ENCODE measurements around the gene ZNF778. TPM values are rescaled to one million over a fixed set of nuclear protein-coding genes. Genes with fewer than 3 reads are reported as not detected.

The ZNF778 gene
- total RNA-seq, 1 experiment from 2014 or later = 31.2 TPM

DNA sequence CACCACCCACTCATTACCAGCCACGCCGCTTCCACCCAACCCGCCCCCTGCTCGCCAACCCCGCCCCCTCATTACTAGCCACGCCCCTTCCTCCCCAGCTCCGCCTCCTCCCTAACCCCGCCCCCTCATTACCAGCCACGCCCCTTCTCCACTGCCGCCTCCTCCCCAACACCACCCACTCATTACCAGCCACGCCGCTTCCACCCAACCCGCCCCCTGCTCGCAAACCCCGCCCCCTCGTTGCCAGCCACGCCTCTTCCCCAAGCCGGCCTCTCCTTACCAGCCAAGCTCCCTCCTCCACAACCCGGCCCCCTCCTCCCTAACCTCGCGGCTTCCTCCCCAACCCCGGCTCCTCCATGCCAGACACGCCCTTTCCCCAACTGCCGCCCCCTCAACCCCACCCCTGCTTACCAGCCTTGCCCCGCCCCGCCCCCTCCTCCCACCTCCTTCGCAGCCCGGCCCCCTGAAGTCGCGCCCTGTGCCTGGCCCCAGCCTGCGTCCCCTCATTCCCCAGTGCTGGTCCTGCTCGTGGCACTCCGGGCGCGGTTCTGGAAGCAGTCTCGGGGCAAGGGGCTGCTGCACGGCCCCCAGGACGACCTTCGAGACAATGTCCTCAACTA, 24.4 kb upstream of the ZNF778 start:
- TF ChIP-seq, protein P1, sequence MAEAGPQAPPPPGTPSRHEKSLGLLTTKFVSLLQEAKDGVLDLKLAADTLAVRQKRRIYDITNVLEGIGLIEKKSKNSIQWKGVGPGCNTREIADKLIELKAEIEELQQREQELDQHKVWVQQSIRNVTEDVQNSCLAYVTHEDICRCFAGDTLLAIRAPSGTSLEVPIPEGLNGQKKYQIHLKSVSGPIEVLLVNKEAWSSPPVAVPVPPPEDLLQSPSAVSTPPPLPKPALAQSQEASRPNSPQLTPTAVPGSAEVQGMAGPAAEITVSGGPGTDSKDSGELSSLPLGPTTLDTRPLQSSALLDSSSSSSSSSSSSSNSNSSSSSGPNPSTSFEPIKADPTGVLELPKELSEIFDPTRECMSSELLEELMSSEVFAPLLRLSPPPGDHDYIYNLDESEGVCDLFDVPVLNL (CRISPR knock-in tag; IDR thresholded peaks at IDR 0.05; ENCODE audit: borderline replicate concordance, low read depth) = no peak
- no peak for TF ChIP-seq EMX1 (CRISPR knock-in tag; IDR thresholded peaks at IDR 0.05)
- TF ChIP-seq, protein P2, sequence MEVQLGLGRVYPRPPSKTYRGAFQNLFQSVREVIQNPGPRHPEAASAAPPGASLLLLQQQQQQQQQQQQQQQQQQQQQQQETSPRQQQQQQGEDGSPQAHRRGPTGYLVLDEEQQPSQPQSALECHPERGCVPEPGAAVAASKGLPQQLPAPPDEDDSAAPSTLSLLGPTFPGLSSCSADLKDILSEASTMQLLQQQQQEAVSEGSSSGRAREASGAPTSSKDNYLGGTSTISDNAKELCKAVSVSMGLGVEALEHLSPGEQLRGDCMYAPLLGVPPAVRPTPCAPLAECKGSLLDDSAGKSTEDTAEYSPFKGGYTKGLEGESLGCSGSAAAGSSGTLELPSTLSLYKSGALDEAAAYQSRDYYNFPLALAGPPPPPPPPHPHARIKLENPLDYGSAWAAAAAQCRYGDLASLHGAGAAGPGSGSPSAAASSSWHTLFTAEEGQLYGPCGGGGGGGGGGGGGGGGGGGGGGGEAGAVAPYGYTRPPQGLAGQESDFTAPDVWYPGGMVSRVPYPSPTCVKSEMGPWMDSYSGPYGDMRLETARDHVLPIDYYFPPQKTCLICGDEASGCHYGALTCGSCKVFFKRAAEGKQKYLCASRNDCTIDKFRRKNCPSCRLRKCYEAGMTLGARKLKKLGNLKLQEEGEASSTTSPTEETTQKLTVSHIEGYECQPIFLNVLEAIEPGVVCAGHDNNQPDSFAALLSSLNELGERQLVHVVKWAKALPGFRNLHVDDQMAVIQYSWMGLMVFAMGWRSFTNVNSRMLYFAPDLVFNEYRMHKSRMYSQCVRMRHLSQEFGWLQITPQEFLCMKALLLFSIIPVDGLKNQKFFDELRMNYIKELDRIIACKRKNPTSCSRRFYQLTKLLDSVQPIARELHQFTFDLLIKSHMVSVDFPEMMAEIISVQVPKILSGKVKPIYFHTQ (CRISPR knock-in tag; IDR thresholded peaks at IDR 0.05) = no peak
- TF ChIP-seq, protein P3, sequence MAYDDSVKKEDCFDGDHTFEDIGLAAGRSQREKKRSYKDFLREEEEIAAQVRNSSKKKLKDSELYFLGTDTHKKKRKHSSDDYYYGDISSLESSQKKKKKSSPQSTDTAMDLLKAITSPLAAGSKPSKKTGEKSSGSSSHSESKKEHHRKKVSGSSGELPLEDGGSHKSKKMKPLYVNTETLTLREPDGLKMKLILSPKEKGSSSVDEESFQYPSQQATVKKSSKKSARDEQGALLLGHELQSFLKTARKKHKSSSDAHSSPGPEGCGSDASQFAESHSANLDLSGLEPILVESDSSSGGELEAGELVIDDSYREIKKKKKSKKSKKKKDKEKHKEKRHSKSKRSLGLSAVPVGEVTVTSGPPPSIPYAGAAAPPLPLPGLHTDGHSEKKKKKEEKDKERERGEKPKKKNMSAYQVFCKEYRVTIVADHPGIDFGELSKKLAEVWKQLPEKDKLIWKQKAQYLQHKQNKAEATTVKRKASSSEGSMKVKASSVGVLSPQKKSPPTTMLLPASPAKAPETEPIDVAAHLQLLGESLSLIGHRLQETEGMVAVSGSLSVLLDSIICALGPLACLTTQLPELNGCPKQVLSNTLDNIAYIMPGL (CRISPR knock-in tag; IDR thresholded peaks at IDR 0.05) = no peak
- TF ChIP-seq, protein P4, sequence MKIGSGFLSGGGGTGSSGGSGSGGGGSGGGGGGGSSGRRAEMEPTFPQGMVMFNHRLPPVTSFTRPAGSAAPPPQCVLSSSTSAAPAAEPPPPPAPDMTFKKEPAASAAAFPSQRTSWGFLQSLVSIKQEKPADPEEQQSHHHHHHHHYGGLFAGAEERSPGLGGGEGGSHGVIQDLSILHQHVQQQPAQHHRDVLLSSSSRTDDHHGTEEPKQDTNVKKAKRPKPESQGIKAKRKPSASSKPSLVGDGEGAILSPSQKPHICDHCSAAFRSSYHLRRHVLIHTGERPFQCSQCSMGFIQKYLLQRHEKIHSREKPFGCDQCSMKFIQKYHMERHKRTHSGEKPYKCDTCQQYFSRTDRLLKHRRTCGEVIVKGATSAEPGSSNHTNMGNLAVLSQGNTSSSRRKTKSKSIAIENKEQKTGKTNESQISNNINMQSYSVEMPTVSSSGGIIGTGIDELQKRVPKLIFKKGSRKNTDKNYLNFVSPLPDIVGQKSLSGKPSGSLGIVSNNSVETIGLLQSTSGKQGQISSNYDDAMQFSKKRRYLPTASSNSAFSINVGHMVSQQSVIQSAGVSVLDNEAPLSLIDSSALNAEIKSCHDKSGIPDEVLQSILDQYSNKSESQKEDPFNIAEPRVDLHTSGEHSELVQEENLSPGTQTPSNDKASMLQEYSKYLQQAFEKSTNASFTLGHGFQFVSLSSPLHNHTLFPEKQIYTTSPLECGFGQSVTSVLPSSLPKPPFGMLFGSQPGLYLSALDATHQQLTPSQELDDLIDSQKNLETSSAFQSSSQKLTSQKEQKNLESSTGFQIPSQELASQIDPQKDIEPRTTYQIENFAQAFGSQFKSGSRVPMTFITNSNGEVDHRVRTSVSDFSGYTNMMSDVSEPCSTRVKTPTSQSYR (CRISPR knock-in tag; IDR thresholded peaks at IDR 0.05) = no peak
- TF ChIP-seq NFE2L1 (CRISPR knock-in tag; IDR thresholded peaks at IDR 0.05) = no peak
- TF ChIP-seq GABPB1 (CRISPR knock-in tag; IDR thresholded peaks at IDR 0.05) = no peak
- TF ChIP-seq SP1 (CRISPR knock-in tag; conservative IDR thresholded peaks at IDR 0.05) = no peak
- TF ChIP-seq ETV6 (CRISPR knock-in tag; IDR thresholded peaks at IDR 0.05) = no peak
- TF ChIP-seq NR1H2 (CRISPR knock-in tag; IDR thresholded peaks at IDR 0.05) = no peak

DNA sequence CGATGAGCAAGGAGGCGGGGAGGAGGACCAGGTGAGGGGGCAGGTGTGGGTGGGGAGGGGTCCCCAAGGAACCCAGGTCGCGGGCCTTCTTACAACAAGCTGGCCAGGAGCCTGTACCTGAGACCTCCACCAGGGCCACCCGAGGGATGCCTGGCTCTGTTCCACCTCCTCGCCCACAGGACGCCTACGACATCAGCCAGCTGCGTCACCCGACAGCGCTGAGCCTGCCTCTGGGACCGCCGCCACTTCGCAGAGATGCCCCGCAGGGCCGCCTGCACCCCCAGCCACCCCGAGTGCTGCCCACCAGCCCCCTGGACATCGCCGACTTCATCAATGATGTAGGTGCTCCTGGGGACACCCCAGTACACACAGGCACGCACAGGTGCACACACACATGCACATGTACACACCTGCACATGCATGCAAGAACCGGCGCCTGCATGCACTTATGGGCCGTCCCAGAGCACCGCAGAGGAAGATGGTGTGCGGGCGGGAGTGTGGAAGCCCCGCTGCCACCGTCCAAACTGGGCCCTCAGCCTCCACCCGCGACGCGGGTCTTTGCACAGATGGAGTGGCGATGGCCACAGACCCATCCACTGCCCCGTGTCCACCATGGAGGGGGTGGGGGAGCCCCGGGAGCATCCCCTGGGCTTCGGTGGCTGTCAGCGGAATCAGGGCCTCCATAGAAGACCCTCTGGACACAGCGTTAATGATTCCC, 23.8 kb upstream of the ZNF778 start:
- Mint-ChIP-seq H3K36me3 (no peaks in the 10 kb centered on the region), H3K9me3 (no peaks in the 10 kb centered on the region), H3K27me3 (ENCODE audit: low read depth) (peaks cover 3% of the 10 kb centered on the region), H3K4me3 (no peak overlapping the region), H3K27ac (no peak overlapping the region), H3K4me1 (no peaks in the 10 kb centered on the region)
- POLR2A ChIA-PET = interaction anchor here (0.5 to 1.2 kb wide), 2 partner anchors 11 to 23 kb away, joined by 3 to 6 read pairs; partner anchors contain the start of gene CDH15
- CTCF ChIA-PET = interaction anchor here (1.2 to 2.4 kb wide), 7 partner anchors 20 to 456 kb away, joined by 4 to 21 read pairs (median 9); partner anchors contain the start of gene CDH15
- DNase-seq (ENCODE audit: low spot score) (no peak), ATAC-seq (peak; percentile 3)
- TF ChIP-seq CREB1 (CRISPR knock-in tag; IDR thresholded peaks at IDR 0.05) = no peak
- no peak for TF ChIP-seq FOXP1 (CRISPR knock-in tag; IDR thresholded peaks at IDR 0.05; ENCODE audit: borderline replicate concordance)
- TF ChIP-seq JUN (CRISPR knock-in tag; IDR thresholded peaks at IDR 0.05) = no peak
- no peak for TF ChIP-seq ZNF423 (CRISPR knock-in tag; IDR thresholded peaks at IDR 0.05)
- no peak for TF ChIP-seq ELF4 (CRISPR knock-in tag; IDR thresholded peaks at IDR 0.05; ENCODE audit: low read depth)
- TF ChIP-seq, protein P4 (CRISPR knock-in tag; IDR thresholded peaks at IDR 0.05) = no peak
- TF ChIP-seq MXD4 (CRISPR knock-in tag; IDR thresholded peaks at IDR 0.05; ENCODE audit: borderline replicate concordance) = no peak
- no peak for TF ChIP-seq NR1H2 (CRISPR knock-in tag; IDR thresholded peaks at IDR 0.05)
- TF ChIP-seq, protein P2 (CRISPR knock-in tag; IDR thresholded peaks at IDR 0.05) = no peak
- TF ChIP-seq NFE2L1 (CRISPR knock-in tag; IDR thresholded peaks at IDR 0.05) = no peak
- no peak for TF ChIP-seq ZNF219 (CRISPR knock-in tag; IDR thresholded peaks at IDR 0.05; ENCODE audit: borderline replicate concordance)

More for the DNA sequence above, 24.4 kb upstream of the ZNF778 start:
- no peak overlapping the region for H3K27ac Mint-ChIP-seq
- DNase-seq (ENCODE audit: low spot score) = peak; percentile 90
- ATAC-seq = peak; percentile 78
- no peaks in the 10 kb centered on the region for H3K4me1 Mint-ChIP-seq
- peaks cover 3% of the 10 kb centered on the region for H3K27me3 Mint-ChIP-seq (ENCODE audit: low read depth)
- H3K4me3 Mint-ChIP-seq = no peak overlapping the region
- POLR2A ChIA-PET = interaction anchor here (0.5 to 1.2 kb wide), 3 partner anchors 9 to 22 kb away, joined by 3 to 6 read pairs (median 3); partner anchors contain the start of gene CDH15
- no peaks in the 10 kb centered on the region for H3K9me3 Mint-ChIP-seq
- CTCF ChIA-PET = interaction anchor here (0.6 to 2.4 kb wide), 22 partner anchors 9 to 507 kb away, joined by 3 to 21 read pairs (median 4); partner anchors contain the start of genes APRT and CDH15
- H3K36me3 Mint-ChIP-seq = no peaks in the 10 kb centered on the region
